PC-9 (cell line): ENCODE data around the gene DNAJC18.

Experiments used
- CTCF ChIP-seq: fragments of 200-600 bp; sonication (generic); conservative IDR thresholded peaks from 2 replicates; pipeline ENCODE4 v1.6.1; 2017; ENCODE audit warnings: mixed run types, antibody characterized with exemption, mild to moderate bottlenecking, moderate library complexity
- EZH2 ChIP-seq: fragments of 200-600 bp; sonication (generic); IDR thresholded peaks from 2 replicates; pipeline ENCODE4 v1.8.0; 2017; ENCODE audit warnings: antibody characterized with exemption, low read depth

DNA sequence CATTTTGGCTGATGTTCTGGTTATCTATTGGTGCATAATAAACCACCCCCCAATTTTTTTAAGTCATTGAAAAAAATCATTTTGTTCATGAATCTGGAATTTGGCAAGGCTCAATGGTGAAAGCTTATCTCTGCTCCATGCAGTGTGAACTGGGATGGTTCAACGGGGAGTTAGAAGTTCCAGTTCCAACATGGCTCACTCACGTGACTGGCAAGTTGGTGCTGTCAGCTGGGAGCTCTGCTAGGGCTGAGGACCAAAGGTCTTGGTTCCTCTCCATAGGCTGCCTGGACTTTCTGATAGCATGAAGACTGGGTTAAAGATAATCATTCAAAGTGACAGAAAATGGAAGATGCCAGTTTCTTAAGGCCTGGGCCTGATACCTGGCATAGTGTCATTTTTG lies 32.4 kb downstream of the DNAJC18 start:
- TF ChIP-seq EZH2 (no peak), CTCF (no peak)
